Tibial artery (tissue), 4 donors: ENCODE results near the gene LDHA.

Experiments used
- DNase-seq, 2 donors: peaks; one replicate each; pipeline ENCODE4 v3.0.0-alpha.2; 2019
- H3K27ac ChIP-seq, 2 donors: fragments of 200-600 bp; sonication (generic) in 1 of 2; 1 replicate in 1 of 2; 2 replicates in 1 of 2; pipeline ENCODE4 v1.5.1; 2018 to 2019; ENCODE audit warnings: mild to moderate bottlenecking in 1 of 2
- H3K27me3 ChIP-seq, 2 donors: fragments of 200-600 bp; sonication (generic) in 1 of 2; one replicate each; pipeline versions ENCODE4 v1.5.1 to v1.6.0; 2016 to 2019
- H3K36me3 ChIP-seq, 3 donors: fragments of 200-600 bp; sonication (generic) in 2 of 3; one replicate each; pipeline ENCODE4 v1.5.1; 2016 to 2019; ENCODE audit warnings: mild to moderate bottlenecking in 2 of 3
- H3K4me1 ChIP-seq, 4 donors: fragments of 200-600 bp; sonication (generic) in 2 of 4; 1 replicate in 3 of 4; 2 replicates in 1 of 4; pipeline ENCODE4 v1.5.1; 2016 to 2019
- H3K4me3 ChIP-seq, 2 donors: fragments of 200-600 bp; sonication (generic) in 1 of 2; 1 replicate in 1 of 2; 2 replicates in 1 of 2; pipeline ENCODE4 v1.5.1; 2018 to 2019; ENCODE audit warnings: mild to moderate bottlenecking in 2 of 2
- H3K9me3 ChIP-seq, 3 donors: fragments of 200-600 bp; sonication (generic) in 1 of 3; one replicate each; pipeline ENCODE4 v1.5.1; 2016 to 2019
- CTCF ChIP-seq, 2 experiments: fragments of 200-600 bp in 1 of 2; fragments of 450-650 bp in 1 of 2; IDR thresholded peaks; one replicate each; pipeline ENCODE4 v1.5.1; 2017 to 2019; ENCODE audit warnings: antibody characterized with exemption in 2 of 2, mild to moderate bottlenecking in 1 of 2, moderate library complexity in 1 of 2
- intact Hi-C: fragments of 100-400 bp; cut with DNase I; formaldehyde crosslinking; loops from one replicate; pipeline ENCODE4 v1.15.0; 2023; ENCODE audit warnings: low total_unique reads

Gene LDHA

GRCh38 chr11:18429332-18429731, 35.0 kb downstream of the LDHA start:
- Histone ChIP-seq H3K4me1 (no peaks in the 10 kb centered on the region), H3K36me3 (no peaks in the 10 kb centered on the region), H3K4me3 (no peak overlapping the region), H3K27me3 (no peaks in the 10 kb centered on the region), H3K9me3 (no peaks in the 10 kb centered on the region), H3K27ac (no peak overlapping the region)
- TF ChIP-seq CTCF (IDR thresholded peaks at IDR 0.05) = no peak
- DNase-seq = no peak
- intact Hi-C loops = no loop called here

- intact Hi-C loops = no loop called here
- H3K36me3 ChIP-seq = no peaks in the 10 kb centered on the region
- TF ChIP-seq CTCF (IDR thresholded peaks at IDR 0.05) = no peak
- no peak for DNase-seq
- H3K4me3 ChIP-seq = no peak overlapping the region
- no peak overlapping the region for H3K27ac ChIP-seq
- no peaks in the 10 kb centered on the region for H3K9me3 ChIP-seq
- H3K4me1 ChIP-seq = no peaks in the 10 kb centered on the region
- H3K27me3 ChIP-seq = no peaks in the 10 kb centered on the region
These were observed 44.3 kb downstream of the LDHA start for GRCh38 chr11:18438691-18439090.

- intact Hi-C loops = no loop called here
- Histone ChIP-seq H3K4me3 (no peak overlapping the region), H3K9me3 (no peaks in the 10 kb centered on the region), H3K36me3 (no peaks in the 10 kb centered on the region), H3K4me1 (no peaks in the 10 kb centered on the region), H3K27me3 (no peaks in the 10 kb centered on the region), H3K27ac (no peak overlapping the region)
- TF ChIP-seq CTCF (IDR thresholded peaks at IDR 0.05) = no peak
- DNase-seq = no peak
These were observed 54.9 kb downstream of the LDHA start for GRCh38 chr11:18449251-18449650.

- H3K27me3 ChIP-seq = peaks cover 0 to 9% of the 10 kb centered on the region in 2 donors
- H3K4me1 ChIP-seq = no peaks in the 10 kb centered on the region
- intact Hi-C loops = loop anchor here (10.0 kb wide), 1 partner anchor 1832 kb away; no protein-coding TSS in a partner anchor
- no peak overlapping the region for H3K27ac ChIP-seq
- DNase-seq = no peak
- H3K9me3 ChIP-seq = no peaks in the 10 kb centered on the region
- no peaks in the 10 kb centered on the region for H3K36me3 ChIP-seq
- no peak for TF ChIP-seq CTCF (IDR thresholded peaks at IDR 0.05)
- H3K4me3 ChIP-seq = no peak overlapping the region
These were observed 58.6 kb downstream of the LDHA start for GRCh38 chr11:18452927-18453326.

GRCh38 chr11:18455686-18456372, 61.5 kb downstream of the LDHA start, which contains the start of gene LDHAL6A:
Gene LDHAL6A (plus strand): TSS chr11:18455856. CDS start chr11:18456681, 825 bp downstream.
- H3K27ac ChIP-seq = no peak within 1 kb of the TSS
- peaks cover 0 to 9% of the 10 kb centered on the region in 2 donors for H3K27me3 ChIP-seq
- no peak for DNase-seq
- H3K4me1 ChIP-seq = no peaks in the 10 kb centered on the region
- H3K36me3 ChIP-seq = no peaks in the 10 kb centered on the region
- H3K9me3 ChIP-seq = no peaks in the 10 kb centered on the region
- no peak within 1 kb of the TSS for H3K4me3 ChIP-seq
- intact Hi-C loops = loop anchor here (10.0 kb wide), 1 partner anchor 1829 kb away; no protein-coding TSS in a partner anchor
- no peak for TF ChIP-seq CTCF (IDR thresholded peaks at IDR 0.05)
